Measurements from ENCODE around the gene TSPAN5. TPM values are rescaled to one million over a fixed set of nuclear protein-coding genes. Genes with fewer than 3 reads are reported as not detected.
A peak's percentile ranks its signal among the peaks of the same experiment; 100 is the strongest.

The TSPAN5 gene
- total RNA-seq, 1 donor from 2014 or later = 1.7 TPM

DNA sequence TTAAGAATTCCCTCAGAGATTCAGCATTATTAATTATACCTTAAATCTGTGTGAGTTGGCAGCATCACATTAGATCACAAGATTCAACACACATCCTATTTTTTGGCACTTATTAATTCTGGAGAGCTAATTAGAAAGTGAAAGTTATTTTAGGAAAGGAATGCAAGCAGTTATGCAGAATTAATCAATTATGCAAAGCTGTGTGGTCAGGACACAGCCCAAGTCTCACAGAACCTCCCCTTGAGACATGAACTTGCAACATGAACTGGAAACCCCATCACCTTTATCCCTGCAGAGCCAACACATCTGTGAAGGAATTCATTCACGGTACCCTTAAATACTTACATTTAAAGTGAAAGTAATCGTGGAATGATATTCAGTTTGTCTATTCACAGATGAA is 80.5 kb downstream of the TSPAN5 start:
- H3K4me1 ChIP-seq = peaks cover 6% of the 10 kb centered on the region
- no peaks in the 10 kb centered on the region for H3K36me3 ChIP-seq
- peak overlapping the region; percentile 32 for H3K4me3 ChIP-seq
- no peak for DNase-seq
- intact Hi-C loops (cut with micrococcal nuclease) = no loop called here
- H3K27ac ChIP-seq (replicated peaks) = no peak overlapping the region
- TF ChIP-seq, protein P1, sequence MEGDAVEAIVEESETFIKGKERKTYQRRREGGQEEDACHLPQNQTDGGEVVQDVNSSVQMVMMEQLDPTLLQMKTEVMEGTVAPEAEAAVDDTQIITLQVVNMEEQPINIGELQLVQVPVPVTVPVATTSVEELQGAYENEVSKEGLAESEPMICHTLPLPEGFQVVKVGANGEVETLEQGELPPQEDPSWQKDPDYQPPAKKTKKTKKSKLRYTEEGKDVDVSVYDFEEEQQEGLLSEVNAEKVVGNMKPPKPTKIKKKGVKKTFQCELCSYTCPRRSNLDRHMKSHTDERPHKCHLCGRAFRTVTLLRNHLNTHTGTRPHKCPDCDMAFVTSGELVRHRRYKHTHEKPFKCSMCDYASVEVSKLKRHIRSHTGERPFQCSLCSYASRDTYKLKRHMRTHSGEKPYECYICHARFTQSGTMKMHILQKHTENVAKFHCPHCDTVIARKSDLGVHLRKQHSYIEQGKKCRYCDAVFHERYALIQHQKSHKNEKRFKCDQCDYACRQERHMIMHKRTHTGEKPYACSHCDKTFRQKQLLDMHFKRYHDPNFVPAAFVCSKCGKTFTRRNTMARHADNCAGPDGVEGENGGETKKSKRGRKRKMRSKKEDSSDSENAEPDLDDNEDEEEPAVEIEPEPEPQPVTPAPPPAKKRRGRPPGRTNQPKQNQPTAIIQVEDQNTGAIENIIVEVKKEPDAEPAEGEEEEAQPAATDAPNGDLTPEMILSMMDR (IDR thresholded peaks at IDR 0.05; ENCODE audit: borderline replicate concordance) = no peak
- H3K27me3 ChIP-seq (ENCODE audit: low read depth) = no peaks in the 10 kb centered on the region
- no peaks in the 10 kb centered on the region for H3K9me3 ChIP-seq (replicated peaks)

DNA sequence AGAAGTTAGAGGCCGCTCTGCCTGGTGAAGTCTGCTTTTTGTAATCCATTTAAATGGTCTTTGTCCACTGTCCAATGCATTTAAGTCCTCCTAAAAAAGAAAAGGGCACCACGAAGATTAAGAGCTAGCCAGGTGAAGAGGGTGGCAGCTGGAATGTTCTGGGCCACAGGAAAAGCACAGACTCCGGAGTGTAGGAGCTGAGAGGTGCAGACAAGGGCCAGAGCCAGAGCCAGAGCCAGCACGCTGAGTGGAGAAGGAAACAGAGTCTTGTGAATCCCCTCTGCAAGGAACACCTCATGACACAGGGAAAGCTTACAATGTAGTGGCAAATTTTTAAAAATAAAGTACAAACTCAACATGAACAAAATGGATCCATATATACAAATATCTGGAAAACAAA is 83.6 kb downstream of the TSPAN5 start:
- no peak for DNase-seq
- intact Hi-C loops (cut with micrococcal nuclease) = no loop called here
- H3K27me3 ChIP-seq (ENCODE audit: low read depth) = no peaks in the 10 kb centered on the region
- H3K9me3 ChIP-seq (replicated peaks) = no peaks in the 10 kb centered on the region
- H3K36me3 ChIP-seq = no peaks in the 10 kb centered on the region
- no peak overlapping the region for H3K4me3 ChIP-seq
- H3K27ac ChIP-seq (replicated peaks) = no peak overlapping the region
- H3K4me1 ChIP-seq = peaks cover 6% of the 10 kb centered on the region
- TF ChIP-seq, protein P1 (IDR thresholded peaks at IDR 0.05; ENCODE audit: borderline replicate concordance) = no peak

DNA sequence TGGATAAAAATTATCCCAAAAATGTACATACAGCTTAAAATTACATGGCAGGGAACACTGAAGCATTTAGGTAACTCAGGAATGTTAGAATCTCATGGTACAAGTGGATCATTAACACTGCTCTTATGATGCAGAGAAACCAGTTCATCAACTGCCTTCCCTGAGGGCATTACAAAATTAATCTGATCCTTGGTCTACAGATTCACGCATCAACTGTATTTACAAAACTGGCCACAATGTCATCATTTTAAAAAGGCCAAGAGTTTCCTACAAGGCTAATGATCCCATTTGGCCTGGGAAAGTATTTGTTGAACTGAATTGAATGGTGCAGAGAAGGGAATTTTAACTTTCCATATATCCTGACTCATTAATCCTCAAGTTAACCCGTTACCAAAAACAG is 84.6 kb downstream of the TSPAN5 start:
- Histone ChIP-seq H3K9me3 (replicated peaks) (no peaks in the 10 kb centered on the region), H3K36me3 (no peaks in the 10 kb centered on the region), H3K4me3 (no peak overlapping the region), H3K27me3 (ENCODE audit: low read depth) (no peaks in the 10 kb centered on the region), H3K4me1 (peaks cover 16% of the 10 kb centered on the region), H3K27ac (replicated peaks) (no peak overlapping the region)
- intact Hi-C loops (cut with micrococcal nuclease) = no loop called here
- DNase-seq = no peak
- TF ChIP-seq, protein P1 (IDR thresholded peaks at IDR 0.05; ENCODE audit: borderline replicate concordance) = no peak

DNA sequence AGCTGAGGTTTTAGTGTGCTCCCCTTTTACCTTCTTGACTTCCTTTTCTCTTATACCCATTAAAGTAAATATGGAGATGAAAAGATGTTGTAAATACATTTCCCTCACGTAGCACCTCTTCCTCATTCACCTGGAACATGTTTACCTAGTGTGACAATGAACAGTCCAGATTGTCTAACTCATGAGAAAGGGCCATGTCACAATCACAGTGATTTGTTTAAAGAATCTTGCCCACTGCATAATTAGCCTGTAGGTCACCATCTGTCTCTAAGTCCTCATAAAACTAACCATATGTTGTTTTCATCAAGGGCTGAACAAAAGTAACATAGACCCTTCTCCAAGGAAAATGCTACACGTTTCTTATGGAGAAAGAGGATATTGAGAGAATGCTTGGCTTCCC is 85.7 kb downstream of the TSPAN5 start:
- H3K4me3 ChIP-seq = no peak overlapping the region
- intact Hi-C loops (cut with micrococcal nuclease) = no loop called here
- H3K27ac ChIP-seq (replicated peaks) = no peak overlapping the region
- no peaks in the 10 kb centered on the region for H3K36me3 ChIP-seq
- H3K27me3 ChIP-seq (ENCODE audit: low read depth) = no peaks in the 10 kb centered on the region
- DNase-seq = no peak
- peaks cover 18% of the 10 kb centered on the region for H3K4me1 ChIP-seq
- TF ChIP-seq, protein P1 (IDR thresholded peaks at IDR 0.05; ENCODE audit: borderline replicate concordance) = no peak
- H3K9me3 ChIP-seq (replicated peaks) = no peaks in the 10 kb centered on the region

DNA sequence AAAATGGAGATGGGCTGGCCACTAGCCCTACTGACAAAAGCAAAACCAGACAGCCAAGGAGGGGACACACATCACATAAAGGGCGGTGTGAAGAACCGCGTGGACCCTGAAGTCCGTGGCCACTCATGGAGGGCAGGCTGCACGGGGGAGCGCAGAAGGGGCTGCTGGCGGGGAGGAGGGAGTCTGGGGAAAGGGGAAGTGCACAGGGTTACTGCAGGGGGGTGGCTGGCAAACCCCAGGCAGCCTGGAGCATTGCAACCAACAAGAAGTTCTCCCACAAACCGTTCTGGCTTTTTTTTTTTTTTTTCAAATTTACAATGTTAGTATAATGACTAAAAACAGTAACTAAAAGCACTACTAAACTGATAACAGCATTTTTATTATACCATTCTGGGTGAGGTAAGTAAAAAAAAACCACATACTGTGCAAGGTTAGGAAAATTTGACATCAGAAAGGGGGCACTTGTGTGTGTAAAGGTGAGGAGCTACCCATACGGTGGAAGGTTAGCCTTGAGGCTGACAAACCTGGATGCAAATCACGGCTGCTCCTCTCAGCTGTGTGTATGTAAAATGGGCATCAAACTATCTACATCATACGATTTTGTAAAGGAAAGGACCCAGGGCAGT is 87.1 kb downstream of the TSPAN5 start:
- no peak for DNase-seq
- H3K27me3 ChIP-seq (ENCODE audit: low read depth) = no peaks in the 10 kb centered on the region
- TF ChIP-seq, protein P1 (IDR thresholded peaks at IDR 0.05; ENCODE audit: borderline replicate concordance) = no peak
- no peak overlapping the region for H3K4me3 ChIP-seq
- H3K9me3 ChIP-seq (replicated peaks) = no peaks in the 10 kb centered on the region
- intact Hi-C loops (cut with micrococcal nuclease) = no loop called here
- no peaks in the 10 kb centered on the region for H3K36me3 ChIP-seq
- no peak overlapping the region for H3K27ac ChIP-seq (replicated peaks)
- peaks cover 25% of the 10 kb centered on the region for H3K4me1 ChIP-seq

Data from left ventricle myocardium inferior (tissue), 1 donor.